SU-DHL-6 (cell line): Measurements from ENCODE around the gene IMPG2.

Experiments used
- H2AFZ ChIP-seq: fragments of 200-600 bp; sonication (generic); 2 replicates; pipeline ENCODE4 v1.6.1; 2014; ENCODE audit warnings: low read depth, mild to moderate bottlenecking, moderate library complexity, mixed read lengths, antibody characterized with exemption, low read length; ENCODE audit not compliant: severe bottlenecking
- H3F3A ChIP-seq: fragments of 200-600 bp; shearing (Covaris generic); 2 replicates; pipeline ENCODE4 v1.6.0; 2016; ENCODE audit warnings: antibody characterized with exemption, mild to moderate bottlenecking; ENCODE audit not compliant: insufficient read depth
- H3K27ac ChIP-seq: fragments of 200-600 bp; sonication (generic); 2 replicates; pipeline ENCODE4 v1.5.1; 2016; ENCODE audit warnings: low read depth, mild to moderate bottlenecking, low read length, moderate library complexity, mixed read lengths
- H3K27me3 ChIP-seq: fragments of 200-600 bp; sonication (generic), shearing (Covaris generic); 2 replicates; pipeline ENCODE4 v1.6.0; 2014; ENCODE audit warnings: mild to moderate bottlenecking, low read length
- H3K36me3 ChIP-seq: fragments of 200-600 bp; sonication (generic); 2 replicates; pipeline ENCODE4 v1.6.1; 2014; ENCODE audit warnings: mild to moderate bottlenecking, low read length, mixed read lengths
- H3K4me2 ChIP-seq: fragments of 300-600, 200-600 bp; shearing (Covaris generic), sonication (generic); 2 replicates; pipeline ENCODE4 v1.6.0; 2014; ENCODE audit warnings: low read length, low read depth, mild to moderate bottlenecking; ENCODE audit not compliant: poor library complexity, severe bottlenecking
- H3K4me3 ChIP-seq: fragments of 200-600 bp; sonication (generic); 2 replicates; pipeline ENCODE4 v1.5.1; 2014; ENCODE audit warnings: antibody characterized with exemption, low read length, mild to moderate bottlenecking, mixed read lengths; ENCODE audit not compliant: insufficient read depth, poor library complexity, severe bottlenecking
- H3K79me2 ChIP-seq: fragments of 200-600 bp; sonication (generic); 2 replicates; pipeline ENCODE4 v1.6.1; 2014; ENCODE audit warnings: mild to moderate bottlenecking, low read length, moderate library complexity; ENCODE audit not compliant: insufficient read depth
- H3K9ac ChIP-seq: fragments of 200-600 bp; sonication (generic); 2 replicates; pipeline ENCODE4 v1.7.0; 2014; ENCODE audit warnings: mild to moderate bottlenecking, low read length
- H3K9me2 ChIP-seq: fragments of 200-600 bp; sonication (generic); replicated peaks from 2 replicates; pipeline ENCODE4 v1.6.1; 2014; ENCODE audit warnings: low read length; ENCODE audit not compliant: insufficient read depth
- H3K9me3 ChIP-seq: fragments of 200-600 bp; sonication (generic); 2 replicates; pipeline ENCODE4 v1.6.1; 2014; ENCODE audit warnings: low read length, mixed read lengths; ENCODE audit not compliant: insufficient read depth
- H4K20me1 ChIP-seq: fragments of 200-600 bp; sonication (generic); 2 replicates; pipeline ENCODE4 v1.6.1; 2014; ENCODE audit warnings: low read depth, mild to moderate bottlenecking, antibody characterized with exemption, low read length, moderate library complexity, mixed read lengths
- EZH2phosphoT487 ChIP-seq: fragments of 200-600 bp; sonication (generic), shearing (Covaris generic); conservative IDR thresholded peaks from 2 replicates; pipeline ENCODE4 v1.6.1; 2018; ENCODE audit warnings: mild to moderate bottlenecking, antibody characterized with exemption, low read length, moderate library complexity, mixed read lengths
- TF ChIP-seq, protein P1 (sequence below): fragments of 200-600 bp; sonication (generic); IDR thresholded peaks from one replicate; pipeline ENCODE4 v1.5.1; 2017; ENCODE audit warnings: antibody characterized with exemption, mild to moderate bottlenecking, low read length, moderate library complexity; ENCODE audit not compliant: insufficient read depth, poor library complexity, severe bottlenecking

IMPG2 gene

DNA sequence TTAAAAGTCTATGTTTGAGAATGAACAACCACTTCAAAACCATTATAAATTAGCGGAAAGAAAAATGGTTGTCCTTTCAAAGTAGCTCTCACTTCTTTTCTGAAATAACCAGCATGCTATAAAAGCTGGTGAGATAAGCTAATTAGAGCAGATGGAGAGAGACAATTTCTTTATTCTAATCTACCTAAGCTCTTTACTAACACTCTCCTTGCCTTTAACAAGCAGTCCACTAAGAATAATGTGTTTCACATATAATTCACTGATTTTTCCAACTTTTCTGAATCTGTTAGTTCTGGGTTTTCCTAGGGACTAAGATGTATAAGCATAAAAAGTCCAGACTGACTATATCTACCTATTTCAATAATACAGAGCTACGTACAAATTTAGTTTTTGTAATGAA, at the start of gene IMPG2:
Gene IMPG2, minus strand, starts transcription at position 101 of the 400 bp plus-strand sequence. CDS start 203 bp downstream, outside the sequence.
- H3K27ac ChIP-seq, result no peak within 1 kb of the TSS
- no peaks in the 10 kb centered on the region for H3F3A ChIP-seq
- H3K9me3 ChIP-seq, result no peaks in the 10 kb centered on the region
- peaks cover 5% of the 10 kb centered on the region; the same call in 1 of the 2 replicates for H3K36me3 ChIP-seq
- no peak within 1 kb of the TSS for H3K4me2 ChIP-seq
- no peaks in the 10 kb centered on the region for H4K20me1 ChIP-seq
- H3K9ac ChIP-seq, result no peak within 1 kb of the TSS
- no peaks in the 10 kb centered on the region for H3K79me2 ChIP-seq
- no peaks in the 10 kb centered on the region for H3K27me3 ChIP-seq
- TF ChIP-seq, protein P1, sequence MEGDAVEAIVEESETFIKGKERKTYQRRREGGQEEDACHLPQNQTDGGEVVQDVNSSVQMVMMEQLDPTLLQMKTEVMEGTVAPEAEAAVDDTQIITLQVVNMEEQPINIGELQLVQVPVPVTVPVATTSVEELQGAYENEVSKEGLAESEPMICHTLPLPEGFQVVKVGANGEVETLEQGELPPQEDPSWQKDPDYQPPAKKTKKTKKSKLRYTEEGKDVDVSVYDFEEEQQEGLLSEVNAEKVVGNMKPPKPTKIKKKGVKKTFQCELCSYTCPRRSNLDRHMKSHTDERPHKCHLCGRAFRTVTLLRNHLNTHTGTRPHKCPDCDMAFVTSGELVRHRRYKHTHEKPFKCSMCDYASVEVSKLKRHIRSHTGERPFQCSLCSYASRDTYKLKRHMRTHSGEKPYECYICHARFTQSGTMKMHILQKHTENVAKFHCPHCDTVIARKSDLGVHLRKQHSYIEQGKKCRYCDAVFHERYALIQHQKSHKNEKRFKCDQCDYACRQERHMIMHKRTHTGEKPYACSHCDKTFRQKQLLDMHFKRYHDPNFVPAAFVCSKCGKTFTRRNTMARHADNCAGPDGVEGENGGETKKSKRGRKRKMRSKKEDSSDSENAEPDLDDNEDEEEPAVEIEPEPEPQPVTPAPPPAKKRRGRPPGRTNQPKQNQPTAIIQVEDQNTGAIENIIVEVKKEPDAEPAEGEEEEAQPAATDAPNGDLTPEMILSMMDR, result no peak
- TF ChIP-seq EZH2phosphoT487, result no peak
- no peak within 1 kb of the TSS for H2AFZ ChIP-seq
- H3K9me2 ChIP-seq, result no peaks in the 10 kb centered on the region
- no peak within 1 kb of the TSS for H3K4me3 ChIP-seq

DNA sequence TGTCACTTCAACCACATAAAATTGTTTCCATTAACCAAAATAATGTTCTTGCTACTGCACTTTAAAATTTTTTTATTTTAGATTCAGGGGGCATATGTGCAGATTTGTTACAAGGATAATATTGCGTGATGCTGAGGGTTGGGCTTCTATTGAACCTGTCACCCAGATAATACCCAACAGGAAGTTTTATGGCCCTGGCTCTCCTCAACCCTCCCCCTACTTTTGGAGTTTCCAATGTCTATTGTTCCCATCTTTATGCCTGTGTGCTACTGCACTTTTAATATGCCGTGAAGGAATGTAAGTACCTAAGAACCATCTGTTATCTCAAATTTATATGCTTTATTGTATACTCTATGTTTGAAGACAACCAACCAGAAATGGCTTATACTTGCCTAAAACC, 42.0 kb upstream of the IMPG2 start:
- H3K9me3 ChIP-seq, result no peaks in the 10 kb centered on the region
- H3K9ac ChIP-seq, result no peak overlapping the region
- no peaks in the 10 kb centered on the region for H3K27me3 ChIP-seq
- H4K20me1 ChIP-seq, result no peaks in the 10 kb centered on the region
- H3F3A ChIP-seq, result no peaks in the 10 kb centered on the region
- peaks cover 7% of the 10 kb centered on the region; the same call in 1 of the 2 replicates for H3K36me3 ChIP-seq
- H3K9me2 ChIP-seq, result no peaks in the 10 kb centered on the region
- TF ChIP-seq EZH2phosphoT487, result no peak
- TF ChIP-seq, protein P1, result no peak
- no peaks in the 10 kb centered on the region for H3K79me2 ChIP-seq
- H3K27ac ChIP-seq, result no peak overlapping the region
- H3K4me3 ChIP-seq, result no peak overlapping the region
- H3K4me2 ChIP-seq, result no peak overlapping the region
- H2AFZ ChIP-seq, result no peak overlapping the region

DNA sequence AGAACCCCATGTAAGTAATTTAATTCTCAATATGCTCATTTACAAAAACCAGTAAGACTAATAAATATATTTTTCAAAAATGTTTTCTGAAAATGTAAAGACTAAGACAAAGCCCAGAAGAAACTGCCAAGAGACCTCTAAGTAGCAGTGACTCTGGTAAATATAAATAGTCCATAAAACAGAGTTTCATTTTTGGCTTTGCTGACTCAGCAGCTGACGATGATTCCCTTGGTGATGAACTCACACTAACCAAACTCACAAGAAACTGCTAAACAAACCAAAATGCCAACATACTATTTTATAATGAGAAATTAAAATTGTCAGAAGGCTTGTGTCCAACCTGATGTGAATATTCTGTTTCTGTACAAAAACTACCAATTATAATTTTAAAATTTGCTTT, 31.5 kb upstream of the IMPG2 start:
- no peaks in the 10 kb centered on the region for H3K79me2 ChIP-seq
- H2AFZ ChIP-seq, result no peak overlapping the region
- no peak overlapping the region for H3K9ac ChIP-seq
- TF ChIP-seq EZH2phosphoT487, result no peak
- TF ChIP-seq, protein P1, result no peak
- H3K4me2 ChIP-seq, result peak overlapping the region; percentile 27
- H3K27ac ChIP-seq, result no peak overlapping the region
- H3K27me3 ChIP-seq, result no peaks in the 10 kb centered on the region
- peaks cover 4% of the 10 kb centered on the region; the same call in 1 of the 2 replicates for H3F3A ChIP-seq
- H4K20me1 ChIP-seq, result no peaks in the 10 kb centered on the region
- no peaks in the 10 kb centered on the region for H3K36me3 ChIP-seq
- no peaks in the 10 kb centered on the region for H3K9me3 ChIP-seq
- H3K4me3 ChIP-seq, result no peak overlapping the region
- no peaks in the 10 kb centered on the region for H3K9me2 ChIP-seq
